H4 (cell line): ENCODE data around the gene USHBP1. TPM values are rescaled to one million over a fixed set of nuclear protein-coding genes. Genes with fewer than 3 reads are reported as not detected.
"Not testable (repeated sequence)": the region's sequence is repeated elsewhere in the genome, so short reads cannot be mapped to it uniquely, and the experiment has no call there.

Experiments
- DNase-seq: peaks from one replicate; pipeline ENCODE4 v3.0.0-alpha.2; 2015; ENCODE audit warnings: low spot score
- total RNA-seq: library from RNA; depleted of rRNA; stranded (reverse); fragments of >200 nt; shearing (Covaris generic); gene quantifications from 2 replicates; pipeline ENCODE4 v1.2.3, GENCODE V29; 2014

USHBP1 gene
- total RNA-seq, 1 experiment from 2014 or later: not detected

DNA sequence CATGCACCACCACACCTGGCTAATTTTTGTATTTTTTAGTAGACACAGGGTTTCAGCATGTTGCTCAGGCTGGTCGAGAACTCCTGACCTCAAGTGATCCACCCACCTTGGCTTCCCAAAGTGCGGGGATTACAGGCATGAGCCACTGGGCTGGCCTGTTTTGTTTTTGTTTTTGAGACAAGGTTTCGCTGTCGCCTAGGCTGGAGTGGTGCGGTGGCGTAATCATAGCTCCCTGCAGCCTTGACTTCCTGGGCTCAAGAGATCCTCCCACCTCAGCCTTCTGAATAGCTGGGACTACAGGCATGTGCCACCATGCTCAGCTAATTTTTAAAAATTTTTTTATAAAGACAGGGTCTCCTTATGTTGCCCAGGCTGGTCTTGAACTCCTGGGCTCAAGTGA, 31.0 kb upstream of the USHBP1 start:
- DNase-seq: not testable (repeated sequence)

GRCh38 chr19:17294051-17294891, 29.7 kb upstream of the USHBP1 start:
- no peak for DNase-seq

DNA sequence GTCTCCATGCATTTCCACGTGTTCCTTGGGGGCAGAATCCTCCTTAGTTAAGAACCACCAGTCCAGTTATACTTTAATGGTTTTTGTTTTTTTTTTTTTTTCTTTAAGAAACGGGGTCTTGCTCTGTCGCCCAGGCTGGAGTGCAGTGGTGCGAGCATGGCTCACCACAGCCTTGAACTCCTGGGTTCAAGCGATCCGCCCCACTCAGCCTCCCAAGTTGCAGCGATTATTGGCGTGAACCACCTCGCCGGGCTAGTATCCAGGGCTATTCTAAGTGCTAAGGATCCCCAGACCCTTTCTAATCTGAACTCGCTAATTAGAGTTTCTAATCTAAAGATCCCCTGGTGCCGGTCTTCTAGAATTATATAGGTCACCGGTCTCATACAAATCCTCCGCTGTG, 29.1 kb upstream of the USHBP1 start:
- DNase-seq: no peak

- DNase-seq: peak; percentile 85
Measured at GRCh38 chr19:17292301-17293074, 27.9 kb upstream of the USHBP1 start.

- DNase-seq: no peak
Measured at GRCh38 chr19:17289489-17289888, 24.9 kb upstream of the USHBP1 start.

- no peak for DNase-seq
Measured at GRCh38 chr19:17286752-17287151, 22.2 kb upstream of the USHBP1 start.

DNA sequence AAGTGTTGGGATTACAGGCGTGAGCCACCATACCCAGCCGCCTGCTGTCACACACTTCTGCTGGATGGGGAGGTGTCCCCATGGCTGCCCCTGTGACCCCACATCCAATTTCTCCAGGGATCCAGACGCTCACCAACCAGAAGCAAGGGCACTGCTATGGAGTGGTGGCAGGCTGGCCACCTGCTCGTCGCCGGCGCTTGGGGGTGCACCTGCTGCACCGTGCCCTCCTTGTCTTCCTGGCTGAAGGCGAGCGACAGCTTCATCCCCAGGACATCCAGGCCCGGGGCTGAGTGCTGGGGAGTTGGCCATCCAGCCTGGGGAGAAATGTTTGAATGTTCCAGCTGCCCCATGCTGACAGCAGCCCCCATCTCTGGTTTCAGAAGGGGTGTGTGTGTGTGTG, 21.7 kb upstream of the USHBP1 start:
- DNase-seq: no peak

- DNase-seq: no peak
Measured at GRCh38 chr19:17285415-17286135, 21.0 kb upstream of the USHBP1 start.

GRCh38 chr19:17283504-17283996, 19.0 kb upstream of the USHBP1 start:
- no peak for DNase-seq

- peak; percentile 80 for DNase-seq
Measured at GRCh38 chr19:17282488-17283125, 18.1 kb upstream of the USHBP1 start.

GRCh38 chr19:17281391-17282304, 17.1 kb upstream of the USHBP1 start, which contains the start of gene ANKLE1:
Gene ANKLE1, plus strand, starts transcription at chr19:17281901. Its CDS starts 20 bp downstream, at chr19:17281921.
- DNase-seq: no peak

DNA sequence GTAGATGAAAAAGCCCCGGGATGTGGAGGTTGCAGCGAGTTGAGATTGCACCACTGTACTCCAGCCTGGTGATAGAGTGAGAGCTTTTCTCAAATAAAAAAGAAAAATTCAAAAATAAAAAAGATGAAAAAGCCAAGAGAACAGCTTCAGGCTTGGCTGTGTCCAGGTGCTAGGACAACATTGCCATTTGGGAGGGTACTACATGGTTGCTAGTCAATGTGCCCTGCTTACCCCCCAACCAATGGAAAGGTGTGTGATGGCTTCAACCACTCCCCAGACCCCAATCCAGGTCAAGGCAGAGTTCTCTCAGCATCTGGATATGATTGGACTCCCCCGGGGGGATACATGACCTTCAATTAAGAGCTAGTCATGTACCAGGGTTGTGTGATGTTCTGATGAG, 14.9 kb upstream of the USHBP1 start:
- DNase-seq: no peak

GRCh38 chr19:17275441-17276175, 11.1 kb upstream of the USHBP1 start:
- DNase-seq: no peak

DNA sequence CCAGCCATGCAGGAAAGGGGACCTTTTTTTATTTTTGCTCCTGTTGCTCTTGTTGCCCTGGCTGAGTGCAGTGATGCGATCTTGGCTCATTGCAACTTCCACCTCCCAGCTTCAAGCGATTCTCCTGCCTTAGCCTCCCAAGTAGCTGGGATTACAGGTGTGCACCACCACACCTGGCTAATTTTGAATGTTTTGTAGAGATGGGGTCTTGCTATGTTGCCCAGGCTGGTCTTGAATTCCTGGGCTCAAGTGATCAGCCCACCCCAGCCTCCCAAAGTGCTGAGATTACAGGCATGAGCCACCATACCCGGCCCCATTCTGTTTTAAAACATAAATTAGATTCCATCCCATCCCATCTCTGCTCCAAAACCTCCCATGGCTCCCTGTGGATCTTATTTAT, 10.3 kb upstream of the USHBP1 start:
- not testable (repeated sequence) for DNase-seq

- no peak for DNase-seq
Measured at GRCh38 chr19:17268754-17269153, 4.2 kb upstream of the USHBP1 start.

GRCh38 chr19:17266975-17267788, 2.6 kb upstream of the USHBP1 start, which contains the start of gene BABAM1:
Gene BABAM1, plus strand, starts transcription at chr19:17267443. Its CDS starts 1,364 bp downstream, at chr19:17268807.
- peak; percentile 99 for DNase-seq

GRCh38 chr19:17266589-17266974, 2.0 kb upstream of the USHBP1 start:
- no peak for DNase-seq

- no peak for DNase-seq
Measured at GRCh38 chr19:17266026-17266425, 1.5 kb upstream of the USHBP1 start.
